ENCODE data around the gene PTPRC.

PTPRC gene

GRCh38 chr1:198699167-198700015, 60.6 kb downstream of the PTPRC start:
- no peaks in the 10 kb centered on the region for H3K36me3 ChIP-seq (replicated peaks)
- H3K9me3 ChIP-seq, result no peaks in the 10 kb centered on the region
- H3K4me3 ChIP-seq, result no peak overlapping the region
- DNase-seq (ENCODE audit: low spot score in 2 of 2), result peak; percentile 26 to 77
- peaks cover 22% of the 10 kb centered on the region for H3K4me1 ChIP-seq
- no peaks in the 10 kb centered on the region for H3K27me3 ChIP-seq (ENCODE audit: low read depth)
- in situ Hi-C loops (cut with MboI; ENCODE audit: low sequenced_read_pairs), result loop anchor here (25.0 kb wide), 1 partner anchor 1162 kb away; no protein-coding TSS in a partner anchor

- DNase-seq (ENCODE audit: low spot score in 2 of 2), result peak in 1 of 2 experiments; percentile 78
- Histone ChIP-seq H3K27me3 (ENCODE audit: low read depth) (no peaks in the 10 kb centered on the region), H3K4me1 (peaks cover 22% of the 10 kb centered on the region), H3K4me3 (no peak overlapping the region), H3K36me3 (replicated peaks) (no peaks in the 10 kb centered on the region), H3K9me3 (no peaks in the 10 kb centered on the region)
- in situ Hi-C loops (cut with MboI; ENCODE audit: low sequenced_read_pairs), result no loop called here
Measured at GRCh38 chr1:198700016-198700392, 61.2 kb downstream of the PTPRC start.

- Histone ChIP-seq H3K4me3 (no peak overlapping the region), H3K36me3 (replicated peaks) (no peaks in the 10 kb centered on the region), H3K27me3 (ENCODE audit: low read depth) (no peaks in the 10 kb centered on the region), H3K9me3 (no peaks in the 10 kb centered on the region), H3K4me1 (peaks cover 22% of the 10 kb centered on the region)
- peak; percentile 8 to 45 for DNase-seq (ENCODE audit: low spot score in 2 of 2)
- in situ Hi-C loops (cut with MboI; ENCODE audit: low sequenced_read_pairs), result no loop called here
Measured at GRCh38 chr1:198700396-198700795, 61.6 kb downstream of the PTPRC start.

- H3K27me3 ChIP-seq (ENCODE audit: low read depth), result no peaks in the 10 kb centered on the region
- peak in 1 of 2 experiments; percentile 16 for DNase-seq (ENCODE audit: low spot score in 2 of 2)
- in situ Hi-C loops (cut with MboI; ENCODE audit: low sequenced_read_pairs), result no loop called here
- no peak overlapping the region for H3K4me3 ChIP-seq
- H3K4me1 ChIP-seq, result peaks cover 22% of the 10 kb centered on the region
- no peaks in the 10 kb centered on the region for H3K36me3 ChIP-seq (replicated peaks)
- no peaks in the 10 kb centered on the region for H3K9me3 ChIP-seq
Measured at GRCh38 chr1:198701250-198701649, 62.4 kb downstream of the PTPRC start.

GRCh38 chr1:198701766-198702539, 63.1 kb downstream of the PTPRC start:
- H3K27me3 ChIP-seq (ENCODE audit: low read depth), result no peaks in the 10 kb centered on the region
- DNase-seq (ENCODE audit: low spot score in 2 of 2), result no peak
- H3K9me3 ChIP-seq, result no peaks in the 10 kb centered on the region
- in situ Hi-C loops (cut with MboI; ENCODE audit: low sequenced_read_pairs), result no loop called here
- no peak overlapping the region for H3K4me3 ChIP-seq
- H3K36me3 ChIP-seq (replicated peaks), result no peaks in the 10 kb centered on the region
- H3K4me1 ChIP-seq, result peaks cover 22% of the 10 kb centered on the region

- H3K4me3 ChIP-seq, result no peak overlapping the region
- H3K36me3 ChIP-seq (replicated peaks), result no peaks in the 10 kb centered on the region
- in situ Hi-C loops (cut with MboI; ENCODE audit: low sequenced_read_pairs), result no loop called here
- H3K27me3 ChIP-seq (ENCODE audit: low read depth), result no peaks in the 10 kb centered on the region; the same call in 1 of the 2 replicates
- no peaks in the 10 kb centered on the region for H3K4me1 ChIP-seq
- no peak for DNase-seq (ENCODE audit: low spot score in 2 of 2)
- no peaks in the 10 kb centered on the region for H3K9me3 ChIP-seq
Measured at GRCh38 chr1:198708761-198709525, 70.1 kb downstream of the PTPRC start.

- DNase-seq (ENCODE audit: low spot score in 2 of 2), result no peak
- H3K4me3 ChIP-seq, result no peak overlapping the region
- in situ Hi-C loops (cut with MboI; ENCODE audit: low sequenced_read_pairs), result no loop called here
- no peaks in the 10 kb centered on the region; the same call in 1 of the 2 replicates for H3K27me3 ChIP-seq (ENCODE audit: low read depth)
- no peaks in the 10 kb centered on the region for H3K4me1 ChIP-seq
- no peaks in the 10 kb centered on the region for H3K36me3 ChIP-seq (replicated peaks)
- H3K9me3 ChIP-seq, result no peaks in the 10 kb centered on the region
Measured at GRCh38 chr1:198711837-198712236, 73.0 kb downstream of the PTPRC start.

- Histone ChIP-seq H3K4me1 (no peaks in the 10 kb centered on the region), H3K36me3 (replicated peaks) (no peaks in the 10 kb centered on the region), H3K9me3 (no peaks in the 10 kb centered on the region), H3K4me3 (no peak overlapping the region), H3K27me3 (ENCODE audit: low read depth) (no peaks in the 10 kb centered on the region; the same call in 1 of the 2 replicates)
- in situ Hi-C loops (cut with MboI; ENCODE audit: low sequenced_read_pairs), result no loop called here
- no peak for DNase-seq (ENCODE audit: low spot score in 2 of 2)
Measured at GRCh38 chr1:198713081-198713480, 74.2 kb downstream of the PTPRC start.

GRCh38 chr1:198714271-198714670, 75.4 kb downstream of the PTPRC start:
- no peaks in the 10 kb centered on the region for H3K4me1 ChIP-seq
- H3K4me3 ChIP-seq, result no peak overlapping the region
- no peaks in the 10 kb centered on the region for H3K36me3 ChIP-seq (replicated peaks)
- in situ Hi-C loops (cut with MboI; ENCODE audit: low sequenced_read_pairs), result no loop called here
- H3K27me3 ChIP-seq (ENCODE audit: low read depth), result no peaks in the 10 kb centered on the region
- no peaks in the 10 kb centered on the region for H3K9me3 ChIP-seq
- no peak for DNase-seq (ENCODE audit: low spot score in 2 of 2)

- Histone ChIP-seq H3K27me3 (ENCODE audit: low read depth) (no peaks in the 10 kb centered on the region), H3K36me3 (replicated peaks) (no peaks in the 10 kb centered on the region), H3K4me3 (no peak overlapping the region), H3K4me1 (no peaks in the 10 kb centered on the region), H3K9me3 (no peaks in the 10 kb centered on the region)
- no peak for DNase-seq (ENCODE audit: low spot score in 2 of 2)
- in situ Hi-C loops (cut with MboI; ENCODE audit: low sequenced_read_pairs), result no loop called here
Measured at GRCh38 chr1:198716051-198716450, 77.2 kb downstream of the PTPRC start.

- Histone ChIP-seq H3K9me3 (no peaks in the 10 kb centered on the region), H3K27me3 (ENCODE audit: low read depth) (no peaks in the 10 kb centered on the region), H3K4me3 (no peak overlapping the region), H3K36me3 (replicated peaks) (no peaks in the 10 kb centered on the region), H3K4me1 (no peaks in the 10 kb centered on the region)
- no peak for DNase-seq (ENCODE audit: low spot score in 2 of 2)
- in situ Hi-C loops (cut with MboI; ENCODE audit: low sequenced_read_pairs), result no loop called here
Measured at GRCh38 chr1:198717510-198717909, 78.7 kb downstream of the PTPRC start.

GRCh38 chr1:198723127-198723526, 84.3 kb downstream of the PTPRC start:
- in situ Hi-C loops (cut with MboI; ENCODE audit: low sequenced_read_pairs), result no loop called here
- Histone ChIP-seq H3K9me3 (no peaks in the 10 kb centered on the region), H3K27me3 (ENCODE audit: low read depth) (no peaks in the 10 kb centered on the region), H3K4me3 (no peak overlapping the region), H3K4me1 (no peaks in the 10 kb centered on the region), H3K36me3 (replicated peaks) (no peaks in the 10 kb centered on the region)
- DNase-seq (ENCODE audit: low spot score in 2 of 2), result no peak

GRCh38 chr1:198725090-198725489, 86.2 kb downstream of the PTPRC start:
- in situ Hi-C loops (cut with MboI; ENCODE audit: low sequenced_read_pairs), result no loop called here
- Histone ChIP-seq H3K4me1 (no peaks in the 10 kb centered on the region), H3K27me3 (ENCODE audit: low read depth) (no peaks in the 10 kb centered on the region), H3K36me3 (replicated peaks) (no peaks in the 10 kb centered on the region), H3K9me3 (no peaks in the 10 kb centered on the region), H3K4me3 (no peak overlapping the region)
- DNase-seq (ENCODE audit: low spot score in 2 of 2), result no peak
